T-helper 2 cell treated with Interferon-gamma antibody and Interleukin-4, amounts not matched to agents 5 μg/mL and 100 μg/mL, for 36 hours (primary cell): ENCODE data around the gene ARID1A.

Experiments used
- DNase-seq: peaks from one replicate; pipeline ENCODE4 v3.0.0; 2021; ENCODE audit warnings: low spot score
- H3K27ac Mint-ChIP-seq: one replicate; pipeline ENCODE4 v1.8.0; 2021; ENCODE audit warnings: mild to moderate bottlenecking, mixed read lengths
- H3K27me3 Mint-ChIP-seq: one replicate; pipeline ENCODE4 v1.8.0; 2021; ENCODE audit warnings: low read depth, mixed read lengths
- H3K36me3 Mint-ChIP-seq: one replicate; pipeline ENCODE4 v1.8.0; 2021; ENCODE audit warnings: low read depth, mixed read lengths
- H3K4me1 Mint-ChIP-seq: one replicate; pipeline ENCODE4 v1.8.0; 2021; ENCODE audit warnings: low read depth, mixed read lengths
- H3K4me3 Mint-ChIP-seq: one replicate; pipeline ENCODE4 v1.8.0; 2022; ENCODE audit warnings: mild to moderate bottlenecking, moderate library complexity, mixed read lengths
- H3K9me3 Mint-ChIP-seq: one replicate; pipeline ENCODE4 v1.8.0; 2021; ENCODE audit warnings: mixed read lengths

The ARID1A gene

GRCh38 chr1:26747048-26747447 lies 51.2 kb downstream of the ARID1A start:
- H3K27me3 Mint-ChIP-seq = no peaks in the 10 kb centered on the region

GRCh38 chr1:26748351-26748750 lies 52.5 kb downstream of the ARID1A start:
- H3K36me3 Mint-ChIP-seq = peaks cover 64% of the 10 kb centered on the region
- H3K27ac Mint-ChIP-seq = peak overlapping the region; percentile 66
- H3K9me3 Mint-ChIP-seq = no peaks in the 10 kb centered on the region
- no peak overlapping the region for H3K4me3 Mint-ChIP-seq
- DNase-seq = no peak
- H3K4me1 Mint-ChIP-seq = peaks cover 56% of the 10 kb centered on the region
- no peaks in the 10 kb centered on the region for H3K27me3 Mint-ChIP-seq

More at GRCh38 chr1:26747048-26747447, 51.2 kb downstream of the ARID1A start:
- H3K4me1 Mint-ChIP-seq = peaks cover 63% of the 10 kb centered on the region
- no peak overlapping the region for H3K27ac Mint-ChIP-seq
- H3K36me3 Mint-ChIP-seq = peaks cover 67% of the 10 kb centered on the region
- DNase-seq = no peak
- no peak overlapping the region for H3K4me3 Mint-ChIP-seq
- no peaks in the 10 kb centered on the region for H3K9me3 Mint-ChIP-seq

GRCh38 chr1:26749458-26749857 lies 53.6 kb downstream of the ARID1A start:
- no peak overlapping the region for H3K4me3 Mint-ChIP-seq
- DNase-seq = no peak
- H3K36me3 Mint-ChIP-seq = peaks cover 64% of the 10 kb centered on the region
- no peaks in the 10 kb centered on the region for H3K9me3 Mint-ChIP-seq
- H3K27ac Mint-ChIP-seq = no peak overlapping the region
- peaks cover 48% of the 10 kb centered on the region for H3K4me1 Mint-ChIP-seq
- H3K27me3 Mint-ChIP-seq = no peaks in the 10 kb centered on the region

GRCh38 chr1:26750428-26750827 lies 54.6 kb downstream of the ARID1A start:
- Mint-ChIP-seq H3K4me1 (peaks cover 41% of the 10 kb centered on the region), H3K9me3 (no peaks in the 10 kb centered on the region), H3K4me3 (no peak overlapping the region), H3K27me3 (no peaks in the 10 kb centered on the region), H3K36me3 (peaks cover 62% of the 10 kb centered on the region), H3K27ac (peak overlapping the region; percentile 38)
- DNase-seq = no peak

- no peak for DNase-seq
- Mint-ChIP-seq H3K4me1 (peaks cover 35% of the 10 kb centered on the region), H3K9me3 (no peaks in the 10 kb centered on the region), H3K36me3 (peaks cover 50% of the 10 kb centered on the region), H3K4me3 (no peak overlapping the region), H3K27me3 (no peaks in the 10 kb centered on the region), H3K27ac (peak overlapping the region; percentile 6)
Measured at GRCh38 chr1:26752519-26752918, 56.7 kb downstream of the ARID1A start.

- Mint-ChIP-seq H3K4me3 (no peak overlapping the region), H3K27me3 (no peaks in the 10 kb centered on the region), H3K27ac (no peak overlapping the region), H3K9me3 (no peaks in the 10 kb centered on the region), H3K4me1 (peaks cover 23% of the 10 kb centered on the region), H3K36me3 (peaks cover 46% of the 10 kb centered on the region)
- no peak for DNase-seq
Measured at GRCh38 chr1:26754086-26754874, 58.5 kb downstream of the ARID1A start.

GRCh38 chr1:26758358-26758757 lies 62.5 kb downstream of the ARID1A start:
- peaks cover 4% of the 10 kb centered on the region for H3K4me1 Mint-ChIP-seq
- no peak overlapping the region for H3K4me3 Mint-ChIP-seq
- no peak for DNase-seq
- H3K27ac Mint-ChIP-seq = no peak overlapping the region
- no peaks in the 10 kb centered on the region for H3K9me3 Mint-ChIP-seq
- no peaks in the 10 kb centered on the region for H3K27me3 Mint-ChIP-seq
- H3K36me3 Mint-ChIP-seq = peaks cover 53% of the 10 kb centered on the region

- no peak overlapping the region for H3K4me3 Mint-ChIP-seq
- H3K27ac Mint-ChIP-seq = no peak overlapping the region
- peaks cover 56% of the 10 kb centered on the region for H3K36me3 Mint-ChIP-seq
Measured at GRCh38 chr1:26759531-26759930, 63.7 kb downstream of the ARID1A start.

GRCh38 chr1:26761217-26761616 lies 65.4 kb downstream of the ARID1A start:
- Mint-ChIP-seq H3K4me3 (no peak overlapping the region), H3K36me3 (peaks cover 56% of the 10 kb centered on the region), H3K27ac (no peak overlapping the region), H3K27me3 (no peaks in the 10 kb centered on the region), H3K4me1 (peaks cover 4% of the 10 kb centered on the region), H3K9me3 (no peaks in the 10 kb centered on the region)
- DNase-seq = no peak

More at GRCh38 chr1:26759531-26759930, 63.7 kb downstream of the ARID1A start:
- Mint-ChIP-seq H3K4me1 (peaks cover 7% of the 10 kb centered on the region), H3K27me3 (no peaks in the 10 kb centered on the region), H3K9me3 (no peaks in the 10 kb centered on the region)
- DNase-seq = no peak

GRCh38 chr1:26767714-26768113 lies 71.9 kb downstream of the ARID1A start:
- peak; percentile 40 for DNase-seq
- Mint-ChIP-seq H3K4me1 (peaks cover 12% of the 10 kb centered on the region), H3K4me3 (no peak overlapping the region), H3K27me3 (no peaks in the 10 kb centered on the region), H3K36me3 (peaks cover 66% of the 10 kb centered on the region), H3K9me3 (no peaks in the 10 kb centered on the region), H3K27ac (peak overlapping the region; percentile 29)

- Mint-ChIP-seq H3K36me3 (peaks cover 70% of the 10 kb centered on the region), H3K4me3 (no peak overlapping the region)
Measured at GRCh38 chr1:26768755-26769154, 72.9 kb downstream of the ARID1A start.

GRCh38 chr1:26771285-26771642 lies 75.4 kb downstream of the ARID1A start:
- H3K4me1 Mint-ChIP-seq = peaks cover 9% of the 10 kb centered on the region
- no peak overlapping the region for H3K4me3 Mint-ChIP-seq
- H3K27ac Mint-ChIP-seq = no peak overlapping the region
- H3K9me3 Mint-ChIP-seq = no peaks in the 10 kb centered on the region
- H3K27me3 Mint-ChIP-seq = no peaks in the 10 kb centered on the region
- H3K36me3 Mint-ChIP-seq = peaks cover 79% of the 10 kb centered on the region
- no peak for DNase-seq

More at GRCh38 chr1:26768755-26769154, 72.9 kb downstream of the ARID1A start:
- Mint-ChIP-seq H3K27me3 (no peaks in the 10 kb centered on the region), H3K27ac (no peak overlapping the region), H3K9me3 (no peaks in the 10 kb centered on the region), H3K4me1 (peaks cover 12% of the 10 kb centered on the region)
- no peak for DNase-seq

GRCh38 chr1:26771643-26772321 lies 76.0 kb downstream of the ARID1A start:
- Mint-ChIP-seq H3K27me3 (no peaks in the 10 kb centered on the region), H3K27ac (peak overlapping the region; percentile 13), H3K36me3 (peaks cover 79% of the 10 kb centered on the region), H3K9me3 (no peaks in the 10 kb centered on the region), H3K4me3 (no peak overlapping the region), H3K4me1 (peaks cover 9% of the 10 kb centered on the region)
- DNase-seq = no peak

GRCh38 chr1:26772687-26773086 lies 76.9 kb downstream of the ARID1A start:
- Mint-ChIP-seq H3K9me3 (no peaks in the 10 kb centered on the region), H3K27ac (no peak overlapping the region), H3K4me1 (peaks cover 9% of the 10 kb centered on the region), H3K27me3 (no peaks in the 10 kb centered on the region), H3K4me3 (no peak overlapping the region), H3K36me3 (peaks cover 73% of the 10 kb centered on the region)
- DNase-seq = no peak
